Measurements from ENCODE around the gene EXD2. TPM values are rescaled to one million over a fixed set of nuclear protein-coding genes. Genes with fewer than 3 reads are reported as not detected.
"Not testable (repeated sequence)": the region's sequence is repeated elsewhere in the genome, so short reads cannot be mapped to it uniquely, and the experiment has no call there.

Gene EXD2
- total RNA-seq, 8 experiments from 2014 or later = 6.3 to 28.4 (median 18.8) TPM

DNA sequence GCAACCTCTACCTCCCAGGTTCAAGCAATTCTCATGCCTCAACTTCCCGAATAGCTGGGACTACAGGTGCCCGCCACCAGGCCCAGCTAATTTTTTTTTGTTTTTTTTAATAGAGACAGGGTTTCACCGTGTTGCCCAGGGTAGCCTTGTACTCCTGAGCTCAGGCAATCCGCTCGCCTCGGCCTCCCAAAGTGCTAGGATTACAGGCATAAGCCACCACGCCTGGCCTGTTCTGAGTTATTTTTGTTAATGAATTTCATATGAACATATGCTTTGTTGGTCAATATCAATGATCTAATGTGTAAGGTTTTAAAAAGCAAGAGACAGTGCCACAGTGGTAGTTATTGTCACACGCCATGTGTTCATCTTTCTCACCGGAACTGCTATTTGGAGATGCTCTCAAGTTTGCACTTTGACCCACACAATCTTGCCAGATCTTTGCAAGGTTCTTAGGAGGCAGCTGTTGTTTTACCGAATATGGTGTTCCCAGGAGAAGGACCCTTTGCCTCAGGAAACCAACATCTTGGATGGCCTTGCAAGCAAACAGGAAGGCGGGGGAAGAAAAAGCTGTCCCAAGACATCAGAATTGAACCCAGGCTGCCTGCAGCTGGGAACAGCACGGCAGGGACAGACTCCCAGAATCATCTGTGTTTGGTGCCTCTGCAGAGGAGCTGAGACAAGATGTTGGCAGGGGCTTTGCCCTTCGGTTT lies 98.7 kb downstream of the EXD2 start:
- H3K27ac ChIP-seq = no peak overlapping the region
- H3K4me3 ChIP-seq = no peak overlapping the region
- ATAC-seq (replicated peaks in 6 of 8) = no peak
- WGBS, 10 experiments = 37 to 100% (median 88%) methylated on average over 2 to 13 of the region's 13 CpGs; no CpG with 5 or more reads in 1 of the 10 experiments
- in situ Hi-C loops (cut with MboI; ENCODE audit: low pct_unique_long_range_greater_than_20kb in 2 of 9, low sequenced_read_pairs in 9 of 9, unreplicated experiment in 9 of 9) = no loop called here
- peaks cover 3 to 13% of the 10 kb centered on the region in 2 donors for H3K4me1 ChIP-seq (replicated peaks in 1 of 2)

DNA sequence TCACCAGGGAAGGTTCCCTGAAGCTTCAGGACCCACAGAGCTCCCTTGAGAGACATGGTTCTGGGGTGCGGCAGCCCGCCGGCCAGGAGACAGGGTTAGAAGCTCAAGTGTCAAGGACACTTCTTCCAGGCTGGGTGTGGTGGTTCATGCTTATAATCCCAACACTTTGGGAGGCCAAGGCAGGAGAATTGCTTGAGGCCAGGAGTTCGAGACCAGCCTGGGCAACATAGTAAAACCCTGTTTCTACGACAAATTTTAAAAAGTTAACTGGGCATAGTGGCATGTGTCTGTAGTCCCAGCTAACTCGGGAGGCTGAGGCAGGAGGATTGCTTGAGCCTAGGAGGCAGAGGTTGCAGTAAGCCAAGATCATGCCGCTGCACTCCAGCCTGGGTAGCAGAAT lies 99.6 kb downstream of the EXD2 start:
- WGBS, 10 experiments = 0 to 100% (median 90%) methylated on average over 1 to 7 of the region's 7 CpGs; no CpG with 5 or more reads in 2 of the 10 experiments
- ATAC-seq (replicated peaks in 6 of 8); H3K27ac ChIP-seq; H3K4me3 ChIP-seq; in situ Hi-C loops (cut with MboI; ENCODE audit: low pct_unique_long_range_greater_than_20kb in 2 of 9, low sequenced_read_pairs in 9 of 9, unreplicated experiment in 9 of 9): not testable (repeated sequence)
- peaks cover 3 to 13% of the 10 kb centered on the region in 2 donors for H3K4me1 ChIP-seq (replicated peaks in 1 of 2)

DNA sequence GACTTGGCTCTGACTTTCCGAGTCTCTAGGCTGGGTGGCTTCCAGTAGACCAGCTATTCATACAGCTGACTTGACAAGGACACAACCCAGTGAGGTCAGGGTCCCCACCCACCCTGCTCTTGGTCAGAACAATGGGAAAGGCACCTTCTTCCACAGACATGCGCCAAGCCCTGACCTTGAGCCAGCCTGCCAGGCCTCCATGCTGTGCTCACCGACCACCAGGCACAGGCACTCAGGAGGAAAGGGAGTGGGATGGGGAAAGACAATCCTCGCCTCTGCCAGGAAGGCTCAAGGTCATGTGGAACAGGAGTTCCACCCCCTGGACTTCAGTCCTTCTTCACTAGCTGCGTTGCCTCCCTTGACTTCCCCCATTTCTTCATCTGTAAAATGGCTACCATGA lies 100.1 kb downstream of the EXD2 start:
- in situ Hi-C loops (cut with MboI; ENCODE audit: low pct_unique_long_range_greater_than_20kb in 2 of 9, low sequenced_read_pairs in 9 of 9, unreplicated experiment in 9 of 9) = no loop called here
- 60 to 87% (median 80%) methylated on average over 1 to 3 of the region's 5 CpGs; no CpG with 5 or more reads in 5 of the 10 experiments for WGBS, 10 experiments
- no peak for ATAC-seq (replicated peaks in 6 of 8)
- Histone ChIP-seq H3K4me3 (no peak overlapping the region), H3K4me1 (replicated peaks in 1 of 2) (peaks cover 3 to 13% of the 10 kb centered on the region in 2 donors), H3K27ac (no peak overlapping the region)

DNA sequence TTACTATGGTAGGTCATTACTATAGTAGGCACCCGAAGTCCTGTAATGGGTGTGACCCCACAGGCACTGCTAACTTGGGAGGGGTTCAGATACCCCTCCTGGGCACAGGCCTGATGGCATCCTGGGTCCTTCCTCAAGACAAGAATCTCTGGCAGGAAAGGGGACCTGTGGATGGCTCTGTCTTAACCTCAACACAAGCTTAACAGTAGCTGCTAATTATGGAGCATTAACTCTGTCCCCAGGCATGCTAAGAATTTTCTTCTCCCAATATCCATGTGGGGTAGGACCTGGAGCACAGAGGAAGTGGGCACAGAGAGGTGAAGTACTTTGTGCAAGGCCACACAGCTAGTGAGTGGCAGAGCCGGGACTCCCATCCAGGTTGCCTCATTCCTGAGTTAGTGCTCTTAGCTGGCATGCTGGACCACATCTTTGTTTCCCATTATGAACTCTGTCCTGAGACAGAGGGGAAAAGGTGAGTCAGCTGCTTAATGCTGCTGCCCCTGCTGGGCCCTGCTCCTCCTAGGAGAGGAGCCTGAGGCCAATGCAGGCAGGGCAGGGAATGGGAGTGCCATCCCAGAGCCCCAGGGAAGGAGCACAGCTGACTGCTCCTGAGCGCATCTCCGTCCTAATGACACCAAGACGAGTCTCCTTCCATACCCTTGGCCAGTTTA lies 100.7 kb downstream of the EXD2 start:
- 65 to 90% (median 73%) methylated on average over 2 to 5 of the region's 5 CpGs; no CpG with 5 or more reads in 4 of the 10 experiments for WGBS, 10 experiments
- ATAC-seq (replicated peaks in 6 of 8) = peak in 2 of 8 experiments; percentile 38 to 56
- no peak overlapping the region for H3K27ac ChIP-seq
- H3K4me1 ChIP-seq (replicated peaks in 1 of 2) = peaks cover 2 to 10% of the 10 kb centered on the region in 2 donors
- in situ Hi-C loops (cut with MboI; ENCODE audit: low pct_unique_long_range_greater_than_20kb in 2 of 9, low sequenced_read_pairs in 9 of 9, unreplicated experiment in 9 of 9) = no loop called here
- no peak overlapping the region for H3K4me3 ChIP-seq

Other genes starting within 250 kb of the EXD2 start
- gene ACTN1, start 212.2 kb upstream of the EXD2 start, total RNA-seq = 100 to 1,000 TPM in 3 of 8 experiments, 10 to 100 TPM in 4, 1 to 10 TPM in 1; 9.3 to 159 (median 56.5) TPM
- gene DCAF5, start 38.4 kb upstream of the EXD2 start, total RNA-seq = 10 to 100 TPM; 20.5 to 42.0 (median 27.5) TPM
- 10 to 100 TPM in 5 of 8 experiments, 1 to 10 TPM in 2, under 1 TPM in 1; 0.72 to 23.5 (median 11.9) TPM for gene GALNT16, start 68.7 kb downstream of the EXD2 start, total RNA-seq
- gene ERH, start 206.8 kb downstream of the EXD2 start, total RNA-seq = 100 to 1,000 TPM; 234 to 490 (median 320) TPM
- 100 to 1,000 TPM in 2 of 8 experiments, 10 to 100 TPM in 6; 46.5 to 107 (median 65.0) TPM for gene SLC39A9, start 207.2 kb downstream of the EXD2 start, total RNA-seq

Measured in motor neuron (in vitro differentiated cells).